GM11168 (cell line): ENCODE data around the gene CTPS1.

ENCODE experiments used
- in situ Hi-C: fragments of 300-500 bp; cut with MboI; formaldehyde crosslinking; loops from one replicate; pipeline ENCODE4 v1.12.0; 2022; ENCODE audit warnings: low sequenced_read_pairs; ENCODE audit not compliant: unreplicated experiment

CTPS1 gene

GRCh38 chr1:40965531-40965930 is 14.0 kb upstream of the CTPS1 start:
- in situ Hi-C loops, result no loop called here

GRCh38 chr1:40966417-40966816 is 13.1 kb upstream of the CTPS1 start:
- in situ Hi-C loops, result no loop called here

- in situ Hi-C loops, result no loop called here
Observed at GRCh38 chr1:40969445-40969844, 10.1 kb upstream of the CTPS1 start.

- in situ Hi-C loops, result no loop called here
Observed at GRCh38 chr1:40971966-40972365, 7.5 kb upstream of the CTPS1 start.

- in situ Hi-C loops, result no loop called here
Observed at GRCh38 chr1:40973912-40974311, 5.6 kb upstream of the CTPS1 start.

GRCh38 chr1:40974945-40975344 is 4.6 kb upstream of the CTPS1 start:
- in situ Hi-C loops, result no loop called here

GRCh38 chr1:40976952-40977690 is 2.4 kb upstream of the CTPS1 start:
- in situ Hi-C loops, result no loop called here

GRCh38 chr1:40977716-40978115 is 1.8 kb upstream of the CTPS1 start:
- in situ Hi-C loops, result no loop called here

GRCh38 chr1:40978886-40979240 is 633 bp upstream of the CTPS1 start:
- in situ Hi-C loops, result no loop called here

GRCh38 chr1:40980068-40980452 is 564 bp downstream of the CTPS1 start:
- in situ Hi-C loops, result no loop called here

GRCh38 chr1:40980453-40981121 is 1.1 kb downstream of the CTPS1 start:
- in situ Hi-C loops, result no loop called here

- in situ Hi-C loops, result no loop called here
Observed at GRCh38 chr1:40981691-40982448, 2.4 kb downstream of the CTPS1 start.

GRCh38 chr1:40982721-40983120 is 3.2 kb downstream of the CTPS1 start:
- in situ Hi-C loops, result no loop called here

- in situ Hi-C loops, result no loop called here
Observed at GRCh38 chr1:40983286-40983685, 3.8 kb downstream of the CTPS1 start.

GRCh38 chr1:40984066-40984465 is 4.6 kb downstream of the CTPS1 start:
- in situ Hi-C loops, result no loop called here

- in situ Hi-C loops, result no loop called here
Observed at GRCh38 chr1:40984531-40984930, 5.0 kb downstream of the CTPS1 start.

- in situ Hi-C loops, result no loop called here
Observed at GRCh38 chr1:40985161-40985560, 5.7 kb downstream of the CTPS1 start.

- in situ Hi-C loops, result no loop called here
Observed at GRCh38 chr1:40985875-40986274, 6.4 kb downstream of the CTPS1 start.

- in situ Hi-C loops, result no loop called here
Observed at GRCh38 chr1:40986328-40986783, 6.9 kb downstream of the CTPS1 start.

GRCh38 chr1:40986956-40987355 is 7.5 kb downstream of the CTPS1 start:
- in situ Hi-C loops, result no loop called here
